Measurements from ENCODE around the gene PCBP3.

The PCBP3 gene

DNA sequence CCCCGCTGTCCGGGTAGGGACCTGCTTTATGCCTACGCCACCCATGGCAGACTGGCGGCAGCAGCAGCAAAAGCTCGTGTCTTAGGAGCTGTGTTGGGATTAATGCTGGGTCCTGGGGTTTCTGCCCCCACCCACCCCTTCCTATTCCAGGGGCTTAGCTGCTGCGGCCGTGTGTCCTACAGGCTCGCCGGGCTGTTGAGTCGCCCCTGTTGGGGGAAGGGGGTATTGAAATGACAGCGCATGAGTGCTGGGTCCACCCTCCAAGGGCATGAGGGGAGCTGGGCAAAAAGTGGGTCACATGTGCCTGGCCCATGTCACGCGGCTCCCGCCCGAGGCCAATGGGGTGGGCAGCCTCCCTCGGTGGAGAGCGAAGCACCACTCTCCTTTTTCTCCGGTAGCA lies 219.7 kb downstream of the PCBP3 start:
- no peak for DNase-seq (ENCODE audit: extremely low read depth, low read depth)
- TF ChIP-seq CTCF (IDR thresholded peaks at IDR 0.05; ENCODE audit: low read depth, low read length, missing control alignments): no peak
- H3K4me3 ChIP-seq (replicated peaks; ENCODE audit: low read depth, low read length): no peak overlapping the region

- no peak for TF ChIP-seq CTCF (IDR thresholded peaks at IDR 0.05; ENCODE audit: low read depth, low read length, missing control alignments)
- no peak for DNase-seq (ENCODE audit: extremely low read depth, low read depth)
- H3K4me3 ChIP-seq (replicated peaks; ENCODE audit: low read depth, low read length): no peak overlapping the region
Observed at GRCh38 chr21:45863751-45864150, 220.2 kb downstream of the PCBP3 start.

GRCh38 chr21:45864436-45864835 lies 220.9 kb downstream of the PCBP3 start:
- DNase-seq (ENCODE audit: extremely low read depth, low read depth): no peak
- TF ChIP-seq CTCF (IDR thresholded peaks at IDR 0.05; ENCODE audit: low read depth, low read length, missing control alignments): no peak
- no peak overlapping the region for H3K4me3 ChIP-seq (replicated peaks; ENCODE audit: low read depth, low read length)

DNA sequence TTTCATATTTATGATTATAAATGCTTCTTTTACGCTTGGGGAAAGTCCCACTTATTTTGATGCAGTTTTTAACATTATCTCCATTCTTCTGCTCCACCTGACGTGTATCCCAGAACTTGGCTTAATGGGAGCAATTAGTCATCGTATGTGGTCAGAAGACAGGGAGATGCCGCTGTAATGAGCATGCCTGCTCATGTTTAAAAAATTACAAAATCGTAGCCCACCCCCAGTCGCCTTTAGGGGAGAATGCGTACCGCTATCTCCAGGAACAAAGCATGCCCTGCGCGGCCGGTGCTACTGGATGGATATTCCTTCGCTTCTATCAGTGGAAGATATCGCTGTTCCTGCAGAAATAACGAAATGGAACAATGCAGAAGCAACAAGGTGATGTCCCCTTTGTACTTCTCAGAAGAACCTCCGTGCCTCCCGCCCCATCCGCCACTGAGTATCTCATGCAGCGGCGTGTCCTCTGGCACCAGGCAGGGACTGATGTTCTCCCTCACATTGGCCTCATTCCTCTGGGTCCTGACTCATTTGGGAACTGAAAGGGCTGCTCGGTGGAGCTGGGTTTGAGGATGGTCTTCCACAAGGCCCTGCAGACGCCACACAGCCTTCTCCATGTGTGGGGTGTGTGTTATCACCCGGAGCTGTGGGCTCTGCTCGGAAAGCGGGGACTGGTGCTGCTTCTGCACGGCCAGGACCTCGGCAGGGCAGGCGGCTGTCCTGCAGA lies 221.7 kb downstream of the PCBP3 start:
- H3K4me3 ChIP-seq (replicated peaks; ENCODE audit: low read depth, low read length): no peak overlapping the region
- TF ChIP-seq CTCF (IDR thresholded peaks at IDR 0.05; ENCODE audit: low read depth, low read length, missing control alignments): no peak
- peak; percentile 48 for DNase-seq (ENCODE audit: extremely low read depth, low read depth)

DNA sequence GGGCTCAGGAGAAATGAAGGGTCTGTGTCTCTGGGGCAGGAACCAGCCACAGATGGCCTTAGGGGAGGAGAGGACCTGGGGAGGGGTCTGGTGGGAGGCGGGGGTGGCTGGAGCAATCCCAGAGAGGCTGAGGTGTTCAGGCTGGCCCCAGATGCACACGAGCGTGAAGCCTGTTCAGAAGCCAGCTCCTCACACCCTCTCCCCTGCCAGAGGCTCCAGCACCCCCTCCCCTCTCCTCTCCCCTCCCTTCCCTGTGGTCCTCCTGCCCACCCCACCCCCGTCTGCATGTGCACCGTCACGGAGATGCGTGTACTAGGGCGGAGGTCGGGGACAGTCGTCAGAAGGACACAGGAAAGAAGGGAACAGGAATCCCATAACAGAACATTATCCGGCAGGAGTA lies 223.0 kb downstream of the PCBP3 start:
- H3K4me3 ChIP-seq (replicated peaks; ENCODE audit: low read depth, low read length): no peak overlapping the region
- DNase-seq (ENCODE audit: extremely low read depth, low read depth): no peak
- no peak for TF ChIP-seq CTCF (IDR thresholded peaks at IDR 0.05; ENCODE audit: low read depth, low read length, missing control alignments)

GRCh38 chr21:45867041-45867666 lies 223.6 kb downstream of the PCBP3 start:
- DNase-seq (ENCODE audit: extremely low read depth, low read depth): no peak
- no peak for TF ChIP-seq CTCF (IDR thresholded peaks at IDR 0.05; ENCODE audit: low read depth, low read length, missing control alignments)

More at GRCh38 chr21:45867041-45867666, 223.6 kb downstream of the PCBP3 start:
- H3K4me3 ChIP-seq (replicated peaks; ENCODE audit: low read depth, low read length): no peak overlapping the region

Data from HFF-Myc (cell line).